ENCODE data around the gene SEMA5A. TPM values are rescaled to one million over a fixed set of nuclear protein-coding genes. Genes with fewer than 3 reads are reported as not detected.

The SEMA5A gene
- total RNA-seq, 6 experiments from 2014 or later: 3.1 to 12.6 (median 5.7) TPM

DNA sequence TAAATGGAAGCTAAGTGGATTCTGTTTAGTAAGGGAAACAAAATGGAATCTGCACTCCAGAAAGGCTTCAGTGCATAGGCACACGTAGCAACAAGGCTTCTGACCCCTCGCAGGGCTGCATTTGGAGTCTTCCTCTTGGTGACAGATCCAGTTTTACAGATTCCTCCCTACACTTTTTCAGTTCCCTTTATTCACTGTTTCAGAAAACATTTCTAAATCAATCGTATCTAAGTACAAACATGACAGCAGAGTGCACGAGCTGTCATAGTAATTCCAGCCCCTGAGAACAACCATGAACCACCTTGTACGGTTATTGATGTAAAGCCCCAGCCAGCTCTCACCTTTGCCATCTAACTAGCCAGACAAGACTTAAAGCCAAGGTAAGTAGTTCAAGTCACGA is 491.6 kb downstream of the SEMA5A start:
- 61% methylated on average over 6 of the region's 6 CpGs for WGBS (ENCODE audit: insufficient coverage, low coverage, low lambda C conversion rate, missing lambda C conversion rate)
- TF ChIP-seq CTCF (IDR thresholded peaks at IDR 0.05): no peak
- no peak for TF ChIP-seq POLR2A (IDR thresholded peaks at IDR 0.05)
- H3K9me3 ChIP-seq: no peaks in the 10 kb centered on the region
- H3K4me1 ChIP-seq: no peaks in the 10 kb centered on the region
- intact Hi-C loops (cut with DNase I): no loop called here
- no peak for DNase-seq
- ATAC-seq: no peak
- H3K27me3 ChIP-seq: no peaks in the 10 kb centered on the region
- no peak overlapping the region for H3K27ac ChIP-seq
- no peak overlapping the region for H3K4me3 ChIP-seq
- H3K36me3 ChIP-seq: no peaks in the 10 kb centered on the region

GRCh38 chr5:9052421-9052820 is 493.5 kb downstream of the SEMA5A start:
- H3K9me3 ChIP-seq: no peaks in the 10 kb centered on the region
- ATAC-seq (no peak), DNase-seq (no peak)
- no peaks in the 10 kb centered on the region for H3K36me3 ChIP-seq
- no peak overlapping the region for H3K4me3 ChIP-seq
- WGBS (ENCODE audit: insufficient coverage, low coverage, low lambda C conversion rate, missing lambda C conversion rate): 47% methylated on average over 4 of the region's 4 CpGs
- intact Hi-C loops (cut with DNase I): no loop called here
- TF ChIP-seq POLR2A (IDR thresholded peaks at IDR 0.05): no peak
- TF ChIP-seq CTCF (IDR thresholded peaks at IDR 0.05): no peak
- no peaks in the 10 kb centered on the region for H3K27me3 ChIP-seq
- no peak overlapping the region for H3K27ac ChIP-seq
- H3K4me1 ChIP-seq: no peaks in the 10 kb centered on the region

GRCh38 chr5:9051779-9052178 is 494.1 kb downstream of the SEMA5A start:
- H3K36me3 ChIP-seq: no peaks in the 10 kb centered on the region
- H3K27ac ChIP-seq: no peak overlapping the region
- DNase-seq (no peak), ATAC-seq (no peak)
- WGBS (ENCODE audit: insufficient coverage, low coverage, low lambda C conversion rate, missing lambda C conversion rate): 95% methylated on average over 3 of the region's 11 CpGs
- TF ChIP-seq CTCF (IDR thresholded peaks at IDR 0.05): no peak
- intact Hi-C loops (cut with DNase I): no loop called here
- H3K4me3 ChIP-seq: no peak overlapping the region
- H3K4me1 ChIP-seq: no peaks in the 10 kb centered on the region
- no peaks in the 10 kb centered on the region for H3K27me3 ChIP-seq
- no peaks in the 10 kb centered on the region for H3K9me3 ChIP-seq

DNA sequence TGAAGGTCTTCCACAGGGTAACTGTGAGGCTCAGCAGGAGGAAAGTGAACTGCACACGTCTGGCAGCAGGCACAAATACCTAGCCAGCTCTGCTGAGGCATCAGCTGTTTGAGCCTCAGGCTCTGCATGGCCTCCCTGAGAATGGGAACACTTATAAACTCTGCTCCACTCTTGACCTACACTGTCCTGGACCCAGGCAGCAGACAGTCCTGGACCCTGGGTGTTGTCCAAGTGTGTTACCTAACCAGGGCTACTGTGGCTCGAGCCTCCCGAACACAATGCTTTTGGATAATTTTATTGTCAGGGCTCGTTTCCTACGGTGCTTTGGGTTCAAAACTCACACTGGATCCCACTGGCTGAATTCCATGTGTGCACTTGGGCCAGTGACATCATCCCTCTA is 497.9 kb downstream of the SEMA5A start:
- Histone ChIP-seq H3K4me3 (no peak overlapping the region), H3K27me3 (no peaks in the 10 kb centered on the region), H3K27ac (no peak overlapping the region), H3K9me3 (no peaks in the 10 kb centered on the region), H3K4me1 (no peaks in the 10 kb centered on the region), H3K36me3 (no peaks in the 10 kb centered on the region)
- ATAC-seq: peak in 2 of 4 donors; percentile 30 to 80
- TF ChIP-seq CTCF (IDR thresholded peaks at IDR 0.05) (no peak), POLR2A (IDR thresholded peaks at IDR 0.05) (no peak)
- intact Hi-C loops (cut with DNase I): no loop called here
- WGBS (ENCODE audit: insufficient coverage, low coverage, low lambda C conversion rate, missing lambda C conversion rate): 72% methylated on average over 5 of the region's 5 CpGs
- peak in 1 of 3 donors; percentile 52 for DNase-seq
